ENCODE data around the gene OR4D10.

GRCh38 chr11:59437770-59438169 lies 35.3 kb upstream of the OR4D10 start:
- TF ChIP-seq CTCF (conservative IDR thresholded peaks at IDR 0.05) (no peak), ZFX (IDR thresholded peaks at IDR 0.05) (no peak)
